Effector memory CD8-positive, alpha-beta T cell (primary cell): ENCODE measurements around the gene AGMO.

Experiments used
- ATAC-seq: fragments of 150-1000 bp; cut with Tn5 transposase; replicated peaks from 2 replicates; pipeline ENCODE4 v1.10.0; 2021; ENCODE audit warnings: mild to moderate bottlenecking, moderate library complexity
- DNase-seq, 3 experiments: peaks; one replicate each; pipeline ENCODE4 v3.0.0; 2021
- H3K27ac Mint-ChIP-seq, 2 donors: one replicate each; pipeline ENCODE4 v1.8.0; 2022; ENCODE audit warnings: mild to moderate bottlenecking in 2 of 2, mixed read lengths in 2 of 2, moderate library complexity in 2 of 2
- H3K27me3 Mint-ChIP-seq, 2 donors: one replicate each; pipeline ENCODE4 v1.8.0; 2022; ENCODE audit warnings: mixed read lengths in 2 of 2
- H3K36me3 Mint-ChIP-seq: one replicate; pipeline ENCODE4 v1.8.0; 2022; ENCODE audit warnings: mild to moderate bottlenecking, moderate library complexity, mixed read lengths; ENCODE audit not compliant: insufficient read depth
- H3K4me1 Mint-ChIP-seq, 2 donors: one replicate each; pipeline ENCODE4 v1.8.0; 2022; ENCODE audit warnings: low read depth in 2 of 2, mixed read lengths in 2 of 2
- H3K4me3 Mint-ChIP-seq, 2 donors: one replicate each; pipeline ENCODE4 v1.8.0; 2022; ENCODE audit warnings: mild to moderate bottlenecking in 2 of 2, mixed read lengths in 2 of 2, moderate library complexity in 2 of 2
- H3K9me3 Mint-ChIP-seq, 2 donors: one replicate each; pipeline ENCODE4 v1.8.0; 2022; ENCODE audit warnings: mixed read lengths in 2 of 2

AGMO gene

DNA sequence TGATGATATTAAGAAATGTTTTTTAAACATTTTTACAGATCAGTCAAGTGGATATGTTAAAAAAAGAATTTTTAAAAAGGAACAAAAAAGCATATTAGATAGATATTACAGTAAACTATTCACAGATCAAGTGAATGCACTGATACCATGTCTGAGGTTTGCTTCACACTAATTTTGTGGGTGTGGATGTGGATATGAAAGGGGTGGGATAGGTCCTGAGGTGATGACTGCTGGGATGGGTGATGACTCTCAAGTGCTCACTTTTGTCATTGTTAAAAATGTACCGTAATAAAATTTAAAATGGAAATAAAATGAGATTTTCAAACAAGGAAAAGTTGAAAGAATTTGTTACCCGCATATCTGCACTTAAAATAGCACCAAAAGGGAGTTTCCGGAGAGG, 54.1 kb downstream of the AGMO start:
- Mint-ChIP-seq H3K27me3 (no peaks in the 10 kb centered on the region), H3K9me3 (peaks cover 0 to 6% of the 10 kb centered on the region in 2 donors), H3K27ac (no peak overlapping the region), H3K4me3 (no peak overlapping the region), H3K36me3 (no peaks in the 10 kb centered on the region), H3K4me1 (no peaks in the 10 kb centered on the region)
- ATAC-seq (no peak), DNase-seq (no peak)

DNA sequence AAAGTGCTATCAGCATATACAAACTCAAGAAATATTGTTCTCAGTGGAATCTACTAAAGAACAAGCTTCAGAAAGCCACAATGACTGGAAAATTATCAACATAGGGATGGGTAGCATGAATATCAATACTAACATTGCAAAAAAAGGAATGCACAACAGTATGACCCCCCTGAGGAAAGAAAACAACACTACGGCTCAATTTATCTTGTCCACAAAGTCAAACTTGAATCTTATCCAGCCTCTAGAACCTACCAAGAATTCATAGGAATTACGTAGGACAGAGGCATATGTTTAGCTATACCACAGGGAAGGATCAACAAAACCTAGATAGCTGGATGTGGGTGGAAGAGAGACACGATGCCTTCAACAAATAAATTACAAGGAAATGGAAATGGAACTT, 54.6 kb downstream of the AGMO start:
- ATAC-seq (no peak), DNase-seq (no peak)
- Mint-ChIP-seq H3K9me3 (peaks cover 0 to 6% of the 10 kb centered on the region in 2 donors), H3K4me3 (no peak overlapping the region), H3K36me3 (no peaks in the 10 kb centered on the region), H3K27me3 (no peaks in the 10 kb centered on the region), H3K4me1 (no peaks in the 10 kb centered on the region), H3K27ac (no peak overlapping the region)

DNA sequence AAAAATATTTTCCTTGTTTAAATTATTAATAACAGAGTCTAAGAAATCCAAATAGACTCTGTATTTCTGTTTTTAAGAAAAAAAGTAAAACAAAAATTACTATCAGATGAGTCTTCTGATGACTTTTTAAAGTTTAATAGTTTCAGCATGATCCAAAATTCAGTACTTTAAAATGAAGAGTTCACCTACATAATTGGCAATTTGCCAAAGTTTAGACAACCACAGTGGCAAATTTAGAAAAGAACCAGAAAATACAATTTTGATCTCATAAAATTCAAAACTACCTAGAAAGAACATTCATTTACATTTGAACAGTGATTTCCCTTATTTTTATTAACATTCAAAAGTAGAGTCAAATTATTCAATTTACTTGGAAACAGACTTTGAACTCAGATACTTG, 56.1 kb downstream of the AGMO start:
- H3K4me3 Mint-ChIP-seq, result no peak overlapping the region

DNA sequence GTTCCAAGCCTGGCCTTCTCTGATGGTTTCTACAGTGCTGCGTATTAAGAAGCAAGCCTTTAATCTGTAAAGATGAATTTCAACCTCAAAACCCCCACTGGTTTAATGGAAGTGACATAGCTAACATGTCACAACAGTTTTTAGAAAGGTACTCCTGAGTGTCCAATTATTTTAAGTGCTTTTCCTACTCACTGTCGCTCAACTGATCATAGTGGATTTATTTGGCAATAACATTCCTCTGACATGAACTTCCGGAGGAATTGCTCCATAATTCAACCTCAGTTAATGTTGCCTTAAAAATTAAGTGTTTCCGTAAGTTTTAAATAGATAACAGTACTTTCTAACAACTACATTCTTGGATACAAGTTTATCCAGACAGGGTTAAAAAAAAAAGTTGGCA, 57.5 kb downstream of the AGMO start:
- H3K9me3 Mint-ChIP-seq, result peaks cover 0 to 6% of the 10 kb centered on the region in 2 donors
- ATAC-seq, result no peak
- H3K36me3 Mint-ChIP-seq, result no peaks in the 10 kb centered on the region
- H3K27ac Mint-ChIP-seq, result no peak overlapping the region
- no peak for DNase-seq
- no peak overlapping the region for H3K4me3 Mint-ChIP-seq
- H3K4me1 Mint-ChIP-seq, result no peaks in the 10 kb centered on the region
- no peaks in the 10 kb centered on the region for H3K27me3 Mint-ChIP-seq

More for the DNA sequence above, 56.1 kb downstream of the AGMO start:
- peaks cover 0 to 6% of the 10 kb centered on the region in 2 donors for H3K9me3 Mint-ChIP-seq
- H3K36me3 Mint-ChIP-seq, result no peaks in the 10 kb centered on the region
- no peaks in the 10 kb centered on the region for H3K27me3 Mint-ChIP-seq
- DNase-seq (no peak), ATAC-seq (no peak)
- no peak overlapping the region for H3K27ac Mint-ChIP-seq
- no peaks in the 10 kb centered on the region for H3K4me1 Mint-ChIP-seq

GRCh38 chr7:15503603-15504290, 58.1 kb downstream of the AGMO start:
- no peak overlapping the region for H3K4me3 Mint-ChIP-seq
- H3K36me3 Mint-ChIP-seq, result no peaks in the 10 kb centered on the region
- H3K27me3 Mint-ChIP-seq, result no peaks in the 10 kb centered on the region
- H3K4me1 Mint-ChIP-seq, result no peaks in the 10 kb centered on the region
- no peak for ATAC-seq
- H3K27ac Mint-ChIP-seq, result no peak overlapping the region
- peaks cover 0 to 6% of the 10 kb centered on the region in 2 donors for H3K9me3 Mint-ChIP-seq
- no peak for DNase-seq

DNA sequence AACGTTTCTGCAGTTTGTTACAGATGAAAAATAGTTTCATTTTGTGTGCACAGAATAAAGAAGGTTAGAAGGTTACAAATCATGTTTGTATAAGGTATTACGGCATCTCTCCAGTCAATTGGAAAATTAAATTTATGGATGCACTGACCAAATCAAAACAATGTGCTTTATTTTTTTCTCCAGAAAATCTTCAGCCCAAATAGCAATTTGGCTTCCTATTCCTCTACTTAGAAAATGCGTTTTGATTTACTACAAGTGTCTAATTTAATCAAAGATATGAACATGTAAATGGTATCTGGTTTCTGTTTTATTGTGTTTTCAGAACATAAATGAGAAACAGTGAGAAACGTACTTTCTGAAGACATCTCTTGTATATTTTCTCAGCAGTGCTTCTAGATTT, 63.4 kb downstream of the AGMO start:
- no peak overlapping the region for H3K27ac Mint-ChIP-seq
- H3K4me3 Mint-ChIP-seq, result no peak overlapping the region
- DNase-seq (no peak), ATAC-seq (no peak)
- peaks cover 2% of the 10 kb centered on the region for H3K36me3 Mint-ChIP-seq
- no peaks in the 10 kb centered on the region for H3K27me3 Mint-ChIP-seq
- no peaks in the 10 kb centered on the region for H3K4me1 Mint-ChIP-seq
- H3K9me3 Mint-ChIP-seq, result peaks cover 3 to 7% of the 10 kb centered on the region in 2 donors

GRCh38 chr7:15495170-15495569, 66.6 kb downstream of the AGMO start:
- no peak for DNase-seq
- Mint-ChIP-seq H3K27ac (no peak overlapping the region), H3K27me3 (no peaks in the 10 kb centered on the region), H3K4me1 (no peaks in the 10 kb centered on the region), H3K36me3 (peaks cover 2% of the 10 kb centered on the region), H3K4me3 (no peak overlapping the region), H3K9me3 (peaks cover 3 to 7% of the 10 kb centered on the region in 2 donors)
- no peak for ATAC-seq

DNA sequence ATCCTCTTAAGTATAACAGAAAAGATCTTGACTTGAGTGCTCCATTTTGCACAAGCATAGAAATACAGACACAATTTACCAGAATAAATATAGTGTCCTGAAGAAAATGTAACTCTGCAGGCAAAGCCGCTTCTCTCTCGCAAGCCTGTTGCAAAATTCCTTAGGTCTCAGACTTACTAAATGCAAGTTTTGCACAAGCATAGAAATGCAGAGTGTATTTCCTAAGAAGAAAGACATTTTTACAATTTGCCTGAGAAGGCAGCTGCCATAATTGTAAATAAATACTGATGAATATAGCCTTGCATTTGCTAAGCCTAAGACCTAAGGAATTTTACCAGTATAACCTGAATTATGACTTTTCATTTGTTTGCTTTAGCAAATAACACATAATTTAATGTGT, 67.1 kb downstream of the AGMO start:
- Mint-ChIP-seq H3K4me1 (no peaks in the 10 kb centered on the region), H3K36me3 (peaks cover 2% of the 10 kb centered on the region), H3K9me3 (peaks cover 3 to 7% of the 10 kb centered on the region in 2 donors), H3K4me3 (no peak overlapping the region), H3K27ac (no peak overlapping the region), H3K27me3 (no peaks in the 10 kb centered on the region)
- DNase-seq (no peak), ATAC-seq (no peak)

DNA sequence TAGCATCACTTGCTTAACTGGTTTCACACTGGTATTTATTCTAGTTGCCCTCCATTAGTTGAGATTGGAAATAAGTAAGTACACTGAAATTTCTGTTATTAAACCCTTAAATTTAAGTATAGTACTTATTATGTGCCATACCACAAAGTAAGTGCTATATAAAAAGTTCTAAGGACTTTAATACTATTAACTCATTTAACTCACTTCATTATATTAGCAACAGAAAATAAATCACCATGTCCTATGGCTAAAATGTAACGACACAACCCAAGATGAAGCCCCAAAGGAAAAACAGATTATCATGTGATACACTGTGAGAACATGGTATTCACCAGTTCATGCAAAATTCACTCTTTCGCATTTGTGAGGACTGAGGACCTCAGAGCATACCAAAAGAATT, 70.5 kb downstream of the AGMO start:
- H3K36me3 Mint-ChIP-seq, result peaks cover 2% of the 10 kb centered on the region
- H3K27ac Mint-ChIP-seq, result no peak overlapping the region
- no peak for DNase-seq
- H3K27me3 Mint-ChIP-seq, result no peaks in the 10 kb centered on the region
- H3K9me3 Mint-ChIP-seq, result peaks cover 7% of the 10 kb centered on the region in 2 donors
- H3K4me3 Mint-ChIP-seq, result no peak overlapping the region
- ATAC-seq, result no peak
- no peaks in the 10 kb centered on the region for H3K4me1 Mint-ChIP-seq

- Mint-ChIP-seq H3K36me3 (peaks cover 2% of the 10 kb centered on the region), H3K4me3 (no peak overlapping the region), H3K27ac (no peak overlapping the region), H3K9me3 (peaks cover 0 to 4% of the 10 kb centered on the region in 2 donors), H3K4me1 (no peaks in the 10 kb centered on the region), H3K27me3 (no peaks in the 10 kb centered on the region)
- no peak for DNase-seq
- no peak for ATAC-seq
Measured at GRCh38 chr7:15490291-15490690, 71.5 kb downstream of the AGMO start.

- no peak for DNase-seq
- no peak for ATAC-seq
- Mint-ChIP-seq H3K4me3 (no peak overlapping the region), H3K27me3 (no peaks in the 10 kb centered on the region), H3K9me3 (peaks cover 0 to 4% of the 10 kb centered on the region in 2 donors), H3K36me3 (peaks cover 2% of the 10 kb centered on the region), H3K27ac (no peak overlapping the region), H3K4me1 (no peaks in the 10 kb centered on the region)
Measured at GRCh38 chr7:15489861-15490260, 72.0 kb downstream of the AGMO start.

DNA sequence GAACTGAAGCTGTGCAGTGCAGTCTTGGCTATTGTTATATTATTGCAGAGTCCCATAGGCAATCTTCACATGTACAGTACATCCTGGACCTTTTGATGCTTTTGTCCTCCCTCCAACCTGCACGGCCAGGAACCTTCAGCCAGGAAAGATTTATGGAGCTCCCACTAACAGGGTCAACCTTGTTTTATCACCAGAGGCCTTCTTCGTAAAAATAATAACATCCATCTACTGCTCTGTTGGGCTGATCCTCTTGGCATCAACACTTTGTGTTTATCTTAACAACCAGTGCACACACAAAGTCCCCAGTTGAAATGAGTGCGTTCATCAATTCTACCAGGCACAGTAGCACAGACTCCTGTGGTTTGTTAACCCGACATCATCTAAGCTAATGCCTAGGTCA, 72.4 kb downstream of the AGMO start:
- H3K27me3 Mint-ChIP-seq, result no peaks in the 10 kb centered on the region
- H3K4me3 Mint-ChIP-seq, result no peak overlapping the region
- no peak for ATAC-seq
- peaks cover 2% of the 10 kb centered on the region for H3K36me3 Mint-ChIP-seq
- no peak overlapping the region for H3K27ac Mint-ChIP-seq
- no peaks in the 10 kb centered on the region for H3K4me1 Mint-ChIP-seq
- DNase-seq, result no peak
- H3K9me3 Mint-ChIP-seq, result peaks cover 0 to 6% of the 10 kb centered on the region in 2 donors

DNA sequence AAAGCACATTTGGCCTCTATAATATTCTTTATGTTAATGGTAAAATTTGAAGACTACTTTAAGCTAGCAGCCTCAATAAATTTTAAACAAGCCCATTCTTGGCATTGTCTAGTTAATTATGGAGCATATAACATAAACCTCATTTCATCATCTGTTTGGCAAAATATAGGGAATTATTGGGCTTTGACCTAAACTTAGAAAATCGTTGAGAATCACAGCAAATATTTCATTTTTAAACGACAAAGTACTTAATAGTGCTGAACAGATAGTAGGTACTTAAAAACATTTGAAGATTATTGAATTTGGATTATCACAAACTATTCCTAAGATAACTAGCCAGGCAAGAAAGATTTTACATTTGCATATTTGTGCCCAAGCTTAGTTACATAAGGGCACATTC, 73.4 kb downstream of the AGMO start:
- Mint-ChIP-seq H3K27ac (no peak overlapping the region), H3K36me3 (no peaks in the 10 kb centered on the region), H3K4me3 (no peak overlapping the region), H3K4me1 (no peaks in the 10 kb centered on the region), H3K27me3 (no peaks in the 10 kb centered on the region), H3K9me3 (peaks cover 0 to 6% of the 10 kb centered on the region in 2 donors)
- DNase-seq (no peak), ATAC-seq (no peak)

- no peak overlapping the region for H3K27ac Mint-ChIP-seq
- no peaks in the 10 kb centered on the region for H3K4me1 Mint-ChIP-seq
- H3K9me3 Mint-ChIP-seq, result peaks cover 0 to 6% of the 10 kb centered on the region in 2 donors
- H3K36me3 Mint-ChIP-seq, result no peaks in the 10 kb centered on the region
- H3K4me3 Mint-ChIP-seq, result no peak overlapping the region
- ATAC-seq, result no peak
- no peaks in the 10 kb centered on the region for H3K27me3 Mint-ChIP-seq
- no peak for DNase-seq
Measured at GRCh38 chr7:15487896-15488295, 73.9 kb downstream of the AGMO start.
